Measurements from ENCODE around the gene MYL4. TPM values are rescaled to one million over a fixed set of nuclear protein-coding genes. Genes with fewer than 3 reads are reported as not detected.
A peak's percentile ranks its signal among the peaks of the same experiment; 100 is the strongest.

Gene MYL4
- total and polyA plus RNA-seq, 3 donors from 2014 or later, result 7.6 to 19.3 (median 7.9) TPM

DNA sequence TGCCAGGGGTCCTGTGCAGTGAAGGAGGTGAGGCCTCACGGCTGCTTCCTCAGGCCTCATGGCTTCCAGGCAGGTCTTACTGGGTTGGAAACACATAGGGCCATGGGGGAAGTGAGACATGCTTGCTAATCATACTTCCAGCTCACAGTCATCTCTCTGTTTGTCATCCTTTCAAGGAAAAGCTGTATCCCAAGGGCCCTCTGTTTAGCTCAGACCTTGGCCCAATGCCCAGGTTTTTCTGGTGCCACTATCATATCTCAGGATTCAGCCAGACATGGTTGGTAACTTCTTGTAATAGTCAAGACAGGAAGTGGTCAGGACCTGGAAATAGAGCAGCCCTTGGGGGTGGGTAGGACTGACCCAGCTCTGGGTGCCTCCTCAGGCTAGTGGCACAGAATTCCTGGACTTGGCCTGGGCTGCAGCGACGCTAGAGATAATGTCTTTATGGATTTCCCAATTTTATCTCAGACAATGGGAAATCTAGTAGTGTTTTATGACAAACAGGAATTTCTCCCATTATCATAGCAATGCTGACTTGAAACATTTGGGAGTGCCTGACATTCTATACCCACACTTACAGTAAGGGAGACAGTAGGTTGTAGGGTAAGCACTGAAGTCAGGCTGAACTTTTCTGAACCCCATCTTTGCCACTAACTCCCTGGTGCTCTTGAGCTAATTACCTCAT, 31.0 kb downstream of the MYL4 start:
- Histone ChIP-seq H3K4me3 (no peak overlapping the region), H3K4me1 (peaks cover 13% of the 10 kb centered on the region), H3K27me3 (no peaks in the 10 kb centered on the region), H3K27ac (peak overlapping the region; percentile 15 to 50), H3K36me3 (ENCODE audit: low read depth, missing control alignments) (no peaks in the 10 kb centered on the region), H3K9me3 (no peaks in the 10 kb centered on the region)
- 51 to 54% methylated on average over 3 of the region's 3 CpGs for WGBS, 2 donors
- TF ChIP-seq, protein P1, sequence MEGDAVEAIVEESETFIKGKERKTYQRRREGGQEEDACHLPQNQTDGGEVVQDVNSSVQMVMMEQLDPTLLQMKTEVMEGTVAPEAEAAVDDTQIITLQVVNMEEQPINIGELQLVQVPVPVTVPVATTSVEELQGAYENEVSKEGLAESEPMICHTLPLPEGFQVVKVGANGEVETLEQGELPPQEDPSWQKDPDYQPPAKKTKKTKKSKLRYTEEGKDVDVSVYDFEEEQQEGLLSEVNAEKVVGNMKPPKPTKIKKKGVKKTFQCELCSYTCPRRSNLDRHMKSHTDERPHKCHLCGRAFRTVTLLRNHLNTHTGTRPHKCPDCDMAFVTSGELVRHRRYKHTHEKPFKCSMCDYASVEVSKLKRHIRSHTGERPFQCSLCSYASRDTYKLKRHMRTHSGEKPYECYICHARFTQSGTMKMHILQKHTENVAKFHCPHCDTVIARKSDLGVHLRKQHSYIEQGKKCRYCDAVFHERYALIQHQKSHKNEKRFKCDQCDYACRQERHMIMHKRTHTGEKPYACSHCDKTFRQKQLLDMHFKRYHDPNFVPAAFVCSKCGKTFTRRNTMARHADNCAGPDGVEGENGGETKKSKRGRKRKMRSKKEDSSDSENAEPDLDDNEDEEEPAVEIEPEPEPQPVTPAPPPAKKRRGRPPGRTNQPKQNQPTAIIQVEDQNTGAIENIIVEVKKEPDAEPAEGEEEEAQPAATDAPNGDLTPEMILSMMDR (IDR thresholded peaks at IDR 0.05), result no peak
- TF ChIP-seq POLR2A (IDR thresholded peaks at IDR 0.05), result no peak
- intact Hi-C loops (cut with DNase I; ENCODE audit: low total_unique reads), result loop anchor here (10.0 kb wide), 1 partner anchor 75 kb away; no protein-coding TSS in a partner anchor
- peak; percentile 86 for DNase-seq

DNA sequence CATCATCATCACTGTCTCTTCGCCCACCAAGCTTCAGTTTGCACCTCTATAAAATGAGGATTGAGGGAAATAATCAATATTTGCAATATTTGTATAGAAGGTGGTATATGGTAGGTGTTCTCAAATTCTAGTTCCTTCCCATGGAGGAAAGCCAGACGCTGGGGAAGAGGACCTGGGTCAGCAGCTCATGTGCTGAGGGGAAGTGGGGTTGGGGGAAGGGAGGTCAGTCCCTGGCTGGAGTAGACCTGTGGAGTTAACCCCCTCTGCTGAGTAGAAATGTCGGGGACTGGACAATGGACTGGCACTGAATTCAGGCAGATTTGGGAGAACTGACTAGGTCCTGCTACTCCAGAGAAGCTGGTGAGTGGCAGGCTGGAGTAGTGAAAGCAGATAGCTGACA, 31.7 kb downstream of the MYL4 start:
- Histone ChIP-seq H3K27ac (peak overlapping the region in 1 of 2 donors; percentile 15), H3K27me3 (no peaks in the 10 kb centered on the region), H3K4me3 (no peak overlapping the region), H3K36me3 (ENCODE audit: low read depth, missing control alignments) (no peaks in the 10 kb centered on the region), H3K4me1 (peaks cover 13% of the 10 kb centered on the region), H3K9me3 (no peaks in the 10 kb centered on the region)
- DNase-seq, result no peak
- WGBS, 2 donors, result 75 to 82% methylated on average over 3 of the region's 3 CpGs
- intact Hi-C loops (cut with DNase I; ENCODE audit: low total_unique reads), result no loop called here
- TF ChIP-seq POLR2A (IDR thresholded peaks at IDR 0.05), result no peak

DNA sequence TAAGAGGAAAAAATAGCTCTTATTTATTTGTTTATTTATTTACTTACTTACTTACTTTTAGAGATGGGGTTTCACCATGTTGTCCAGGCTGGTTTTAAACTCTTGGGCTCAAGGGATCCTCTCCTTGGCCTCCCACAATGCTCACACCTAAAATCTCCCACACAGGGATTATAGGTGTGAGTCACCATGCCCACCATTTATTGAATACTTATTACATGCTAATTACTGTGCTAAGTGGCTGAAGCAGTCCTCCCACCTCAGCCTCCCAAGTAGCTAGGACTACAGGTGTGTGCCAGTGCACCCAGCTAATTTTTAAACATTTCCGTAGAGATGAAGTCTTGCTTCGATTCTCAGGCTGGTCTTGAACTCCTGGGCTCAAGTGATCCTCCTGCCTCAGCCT, 33.5 kb downstream of the MYL4 start:
- TF ChIP-seq, protein P1 (IDR thresholded peaks at IDR 0.05), result no peak
- no peak for TF ChIP-seq POLR2A (IDR thresholded peaks at IDR 0.05)
- H3K27ac ChIP-seq, result no peak overlapping the region
- peaks cover 13% of the 10 kb centered on the region for H3K4me1 ChIP-seq
- intact Hi-C loops (cut with DNase I; ENCODE audit: low total_unique reads), result no loop called here
- WGBS, 2 donors, result 96 to 100% methylated on average over 2 of the region's 2 CpGs
- no peak for DNase-seq
- no peaks in the 10 kb centered on the region for H3K36me3 ChIP-seq (ENCODE audit: low read depth, missing control alignments)
- no peak overlapping the region for H3K4me3 ChIP-seq
- no peaks in the 10 kb centered on the region for H3K27me3 ChIP-seq
- H3K9me3 ChIP-seq, result no peaks in the 10 kb centered on the region

DNA sequence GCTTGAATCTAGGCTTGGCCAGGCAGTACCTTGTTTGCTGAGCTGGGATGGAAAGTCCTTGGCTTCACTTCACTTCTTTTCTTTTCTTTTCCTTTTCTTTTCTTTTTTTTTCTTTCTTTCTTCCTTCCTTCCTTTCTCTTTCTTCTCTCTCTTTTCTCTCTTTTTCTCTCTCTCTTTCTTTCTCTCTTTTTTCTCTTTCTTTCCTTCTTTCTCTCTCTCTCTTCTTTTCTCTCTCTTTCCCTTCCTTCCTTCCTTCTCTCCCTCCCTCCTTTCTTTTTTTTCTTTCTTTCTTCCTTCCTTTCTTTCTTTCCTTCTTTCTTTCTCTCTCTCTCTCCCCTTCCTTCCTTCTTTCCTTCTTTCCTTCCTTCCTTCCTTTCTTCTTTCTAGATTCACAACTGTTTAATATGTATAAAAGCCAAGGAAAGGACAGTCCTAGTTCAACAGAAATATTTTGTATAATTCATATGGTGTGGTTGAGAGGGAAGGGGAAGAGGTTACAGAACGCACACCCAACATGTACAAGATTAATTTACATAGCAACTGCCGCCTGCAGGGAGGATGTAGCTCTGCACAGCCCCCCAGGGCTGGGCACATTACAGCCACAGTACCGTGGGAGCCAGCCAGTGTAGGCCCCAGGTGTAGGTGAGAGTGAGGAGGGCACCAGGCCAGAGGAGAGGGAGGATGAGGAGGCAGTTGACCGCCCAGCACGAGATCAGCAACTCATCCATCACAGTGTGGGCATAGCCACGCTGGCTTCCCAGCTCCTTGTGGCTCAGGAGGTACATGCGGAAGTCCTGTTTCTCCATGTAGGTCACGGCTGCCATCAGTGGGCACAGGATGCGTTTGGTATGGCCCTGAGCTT, 34.8 kb downstream of the MYL4 start:
- no peaks in the 10 kb centered on the region for H3K9me3 ChIP-seq
- no peak for DNase-seq
- WGBS, 2 donors, result 89 to 96% methylated on average over 5 to 9 of the region's 9 CpGs
- H3K27me3 ChIP-seq, result no peaks in the 10 kb centered on the region
- no peak overlapping the region for H3K27ac ChIP-seq
- TF ChIP-seq, protein P1 (IDR thresholded peaks at IDR 0.05), result no peak
- TF ChIP-seq POLR2A (IDR thresholded peaks at IDR 0.05), result no peak
- H3K4me1 ChIP-seq, result peaks cover 13% of the 10 kb centered on the region
- H3K36me3 ChIP-seq (ENCODE audit: low read depth, missing control alignments), result no peaks in the 10 kb centered on the region
- no peak overlapping the region for H3K4me3 ChIP-seq
- intact Hi-C loops (cut with DNase I; ENCODE audit: low total_unique reads), result no loop called here

DNA sequence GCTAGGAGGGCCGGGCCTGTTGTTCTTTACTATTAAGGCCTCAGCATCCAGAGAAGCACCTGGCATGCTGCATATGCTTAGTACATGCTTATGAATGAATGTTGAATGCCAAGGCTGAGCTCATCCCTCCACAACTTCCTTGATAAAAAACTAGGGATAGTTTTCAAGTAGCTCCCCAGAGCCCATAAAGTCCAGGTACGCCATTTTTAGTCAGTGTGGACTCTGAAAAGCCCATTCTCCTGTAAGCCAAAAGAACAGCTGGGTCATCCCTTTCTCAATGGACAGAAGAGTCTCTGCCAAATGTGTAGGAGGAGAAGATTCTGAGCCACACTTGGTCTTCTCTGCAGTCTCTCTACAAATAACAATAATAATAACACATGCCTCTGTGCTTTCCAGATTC, 35.5 kb downstream of the MYL4 start:
- 52 to 76% methylated on average over 2 of the region's 2 CpGs for WGBS, 2 donors
- H3K4me1 ChIP-seq, result peaks cover 11% of the 10 kb centered on the region
- TF ChIP-seq POLR2A (IDR thresholded peaks at IDR 0.05), result no peak
- TF ChIP-seq, protein P1 (IDR thresholded peaks at IDR 0.05), result no peak
- no peak overlapping the region for H3K27ac ChIP-seq
- no peak overlapping the region for H3K4me3 ChIP-seq
- no peaks in the 10 kb centered on the region for H3K27me3 ChIP-seq
- no peaks in the 10 kb centered on the region for H3K36me3 ChIP-seq (ENCODE audit: low read depth, missing control alignments)
- intact Hi-C loops (cut with DNase I; ENCODE audit: low total_unique reads), result no loop called here
- H3K9me3 ChIP-seq, result no peaks in the 10 kb centered on the region
- no peak for DNase-seq

Measured in testis (tissue), 3 donors.